GM21619 (cell line): ENCODE data around the gene IGFALS.

Experiments
- ATAC-seq: cut with Tn5 transposase; IDR thresholded peaks from one replicate; pipeline ENCODE4 v1.9.1; 2021; ENCODE audit not compliant: unreplicated experiment

IGFALS gene

DNA sequence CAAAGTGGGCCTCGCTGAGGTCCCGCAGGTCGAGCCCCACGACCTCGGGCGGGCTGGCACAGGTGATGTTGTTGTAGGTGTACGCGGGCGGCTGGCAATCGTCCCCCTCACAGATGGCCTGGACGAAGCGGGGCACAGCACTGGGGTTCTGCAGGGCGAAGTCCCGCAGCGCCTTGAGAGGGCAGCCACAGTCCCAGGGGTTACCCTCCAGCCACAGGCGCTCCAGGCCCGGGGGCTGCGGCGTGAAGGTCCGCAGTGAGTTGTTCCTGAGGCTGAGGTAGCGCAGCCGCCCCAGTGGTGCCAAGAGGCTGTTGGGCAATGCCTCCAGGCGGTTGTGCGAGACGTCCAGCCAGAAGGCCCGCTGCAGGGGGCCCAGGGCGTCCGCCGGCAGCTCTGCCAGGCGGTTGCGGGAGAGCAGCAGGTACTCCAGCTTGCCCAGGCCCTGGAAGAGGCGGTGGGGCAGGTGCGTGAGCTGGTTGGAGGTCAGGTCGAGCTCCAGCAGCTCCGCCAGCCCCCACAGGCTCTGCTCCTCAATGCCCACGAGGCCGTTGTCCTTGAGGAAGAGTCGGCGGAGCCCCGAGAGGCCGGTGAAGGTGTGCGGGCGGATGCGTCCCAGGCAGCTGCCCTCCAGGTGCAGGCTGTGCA lies 2.8 kb downstream of the IGFALS start:
- no peak for ATAC-seq

DNA sequence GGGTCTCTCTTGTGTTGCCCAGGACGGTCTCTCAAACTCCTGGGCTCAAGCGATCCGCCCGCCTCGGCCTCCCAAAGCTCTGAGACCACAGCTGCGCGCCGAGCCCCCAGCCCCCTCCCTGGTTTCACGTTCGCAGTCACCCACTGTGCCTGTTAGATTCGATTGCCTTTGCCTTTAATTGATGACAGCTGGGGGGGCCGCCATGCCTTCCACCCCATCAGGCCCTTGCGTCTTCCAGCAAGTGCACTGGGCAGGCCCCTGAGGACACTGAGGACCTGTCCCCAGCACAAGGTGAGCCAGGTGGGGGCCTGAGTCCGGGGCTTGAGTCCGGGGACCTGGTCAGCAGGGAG lies 3.3 kb downstream of the IGFALS start:
- ATAC-seq = no peak

DNA sequence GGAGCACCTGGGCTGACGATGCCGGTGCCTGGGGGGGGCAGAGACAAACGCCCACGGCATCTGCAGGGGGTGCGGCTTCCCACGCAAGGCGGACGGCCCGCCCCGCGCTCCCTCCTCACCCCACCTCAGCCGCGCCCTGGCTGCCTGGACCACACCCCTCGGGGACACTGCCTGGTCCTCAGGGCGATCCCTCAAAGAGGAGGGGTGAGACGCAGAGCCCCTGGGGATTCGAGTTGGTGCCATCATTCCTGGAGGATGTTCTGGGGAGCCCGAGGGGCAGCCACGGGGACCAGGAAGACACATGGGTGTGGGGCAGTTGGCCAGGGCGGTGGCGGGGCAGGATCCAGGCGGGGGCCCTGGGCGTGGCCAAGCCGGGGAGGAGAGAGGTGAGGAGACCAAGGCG lies 3.9 kb downstream of the IGFALS start:
- ATAC-seq = no peak

DNA sequence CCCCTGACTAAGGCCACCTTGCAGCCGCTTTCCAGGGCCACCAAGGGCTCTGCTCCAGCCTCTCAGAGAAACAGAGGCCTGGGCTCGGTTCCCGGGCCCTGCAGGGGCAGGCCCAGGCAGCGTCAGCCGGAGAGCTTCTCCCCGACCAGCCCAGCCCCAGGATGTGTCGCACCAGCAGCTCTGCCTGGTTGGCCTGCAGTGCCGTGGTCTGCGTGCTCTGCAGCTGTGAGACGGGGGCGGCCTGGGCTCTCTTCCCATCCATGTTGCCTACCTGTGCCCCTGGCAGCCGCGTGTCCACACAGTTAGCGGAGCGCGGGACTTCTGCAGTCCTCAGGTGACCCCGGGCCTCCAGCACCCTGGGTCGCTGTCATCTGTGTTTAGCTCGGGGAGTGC lies 4.8 kb downstream of the IGFALS start:
- no peak for ATAC-seq

DNA sequence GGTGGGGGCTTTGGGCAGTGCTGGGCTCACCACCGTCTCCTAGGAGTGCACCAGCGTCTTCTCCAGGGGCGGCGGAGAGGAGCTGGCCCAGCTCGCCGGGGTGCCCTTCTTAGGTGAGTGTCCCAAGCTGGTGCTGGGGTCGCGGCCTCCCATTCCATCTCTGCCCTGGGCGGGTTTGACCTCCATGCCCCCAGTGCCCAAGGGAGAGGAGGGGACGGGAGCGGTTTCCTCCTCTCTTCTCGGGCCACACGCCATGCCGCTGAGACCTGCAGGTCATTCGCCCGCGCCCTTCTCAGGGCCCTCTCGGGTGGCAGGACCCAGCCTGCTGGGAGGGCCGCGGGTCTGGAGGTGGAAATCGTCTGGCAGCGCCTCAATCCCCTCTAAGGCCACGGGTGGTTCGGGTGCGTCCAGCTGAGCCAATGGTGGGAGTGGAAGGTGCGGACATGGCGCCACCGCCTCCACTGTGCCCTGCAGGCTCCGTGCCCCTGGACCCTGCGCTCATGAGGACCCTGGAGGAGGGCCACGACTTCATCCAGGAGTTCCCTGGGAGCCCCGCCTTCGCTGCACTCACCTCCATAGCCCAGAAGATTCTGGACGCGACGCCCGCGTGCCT lies 5.3 kb downstream of the IGFALS start:
- no peak for ATAC-seq

DNA sequence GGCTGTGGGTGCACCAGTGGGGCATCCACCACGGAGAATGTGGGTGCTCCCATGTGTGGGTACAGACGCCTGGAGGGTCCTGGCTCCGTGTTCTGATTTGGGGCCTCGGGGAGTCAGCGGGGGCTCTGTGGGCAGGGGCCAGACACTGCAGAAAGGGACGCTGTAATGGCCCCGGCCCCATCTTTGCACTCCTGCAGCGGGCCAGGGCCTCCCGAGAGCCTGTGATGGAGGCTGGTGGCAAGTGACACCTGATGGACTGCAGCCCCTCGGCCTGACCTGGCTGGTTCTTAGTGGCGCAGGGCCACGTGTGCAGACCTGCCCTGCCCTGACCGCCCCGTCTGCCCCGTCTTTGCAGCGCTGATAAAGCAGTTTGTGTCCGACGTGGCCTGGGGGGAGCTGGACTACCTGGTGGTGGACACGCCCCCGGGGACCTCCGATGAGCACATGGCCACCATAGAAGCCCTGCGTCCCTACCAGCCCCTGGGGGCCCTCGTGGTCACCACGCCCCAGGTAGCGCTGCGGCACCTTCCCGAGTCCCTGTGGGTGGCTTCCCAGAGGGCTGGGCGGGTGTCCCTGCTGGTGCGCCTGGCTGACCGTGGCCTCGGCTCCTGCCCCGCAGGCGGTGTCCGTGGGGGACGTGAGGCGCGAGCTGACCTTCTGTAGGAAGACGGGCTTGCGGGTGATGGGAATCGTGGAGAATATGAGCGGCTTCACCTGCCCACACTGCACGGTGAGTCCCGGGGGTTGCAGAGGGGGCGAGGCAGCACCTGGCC lies 6.0 kb downstream of the IGFALS start:
- ATAC-seq = no peak

DNA sequence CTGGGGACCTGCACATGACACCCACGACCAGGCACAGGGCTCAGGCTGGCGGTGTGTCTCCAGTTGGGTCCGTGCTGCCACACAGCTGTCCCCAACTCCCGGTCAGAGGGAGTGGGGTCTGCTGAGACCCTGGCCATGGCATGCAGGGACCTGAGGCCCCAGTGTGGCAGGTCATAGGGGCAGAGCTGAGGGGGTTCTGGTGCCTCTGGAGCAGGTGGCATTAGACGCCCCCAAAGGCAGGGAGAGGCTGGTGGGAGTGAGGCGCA lies 6.5 kb downstream of the IGFALS start:
- no peak for ATAC-seq

DNA sequence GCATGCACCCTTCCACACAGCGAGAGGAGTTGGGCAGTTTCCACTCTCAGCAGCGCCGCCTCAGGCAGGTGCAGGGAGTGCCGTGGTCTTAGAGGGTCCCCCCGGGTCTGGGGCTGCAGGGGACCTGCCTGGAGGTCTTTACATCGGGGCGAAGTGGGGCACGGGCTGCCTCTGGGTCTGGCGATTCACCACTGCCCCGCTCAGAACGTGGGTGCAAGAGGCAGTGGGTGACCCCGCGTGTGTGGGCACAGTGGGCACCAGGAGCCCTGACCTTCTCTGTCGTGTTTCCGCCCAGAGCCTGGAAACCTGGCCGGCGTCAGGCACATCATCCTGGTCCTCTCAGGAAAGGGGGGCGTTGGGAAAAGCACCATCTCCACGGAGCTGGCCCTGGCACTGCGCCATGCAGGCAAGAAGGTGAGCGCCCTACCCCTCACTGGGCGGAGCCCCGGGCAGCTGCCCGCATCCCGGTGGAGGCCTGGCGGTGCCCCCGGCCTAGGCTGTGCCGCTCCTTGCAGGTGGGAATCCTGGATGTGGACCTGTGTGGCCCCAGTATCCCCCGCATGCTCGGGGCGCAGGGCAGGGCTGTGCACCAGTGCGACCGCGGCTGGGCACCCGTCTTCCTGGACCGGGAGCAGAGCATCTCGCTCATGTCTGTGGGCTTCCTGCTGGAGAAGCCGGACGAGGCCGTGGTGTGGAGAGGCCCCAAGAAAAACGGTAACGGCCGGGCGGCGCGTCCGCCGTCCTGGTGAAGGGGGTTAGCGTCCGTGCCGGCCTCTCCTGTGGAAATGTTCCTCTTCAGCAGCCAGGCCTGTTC lies 7.1 kb downstream of the IGFALS start:
- ATAC-seq = no peak

GRCh38 chr16:1785846-1786170 lies 7.7 kb downstream of the IGFALS start:
- ATAC-seq = no peak

GRCh38 chr16:1784977-1785845 lies 8.3 kb downstream of the IGFALS start:
- no peak for ATAC-seq

GRCh38 chr16:1782408-1783264 lies 10.9 kb downstream of the IGFALS start, which contains the start of the genes NUBP2 and SPSB3:
TSS of gene NUBP2 (plus strand) at chr16:1782960. CDS start at chr16:1783021, 61 bp downstream.
TSS of gene SPSB3 (minus strand) at chr16:1782571. CDS start at chr16:1781483, 1,088 bp downstream.
- peak; percentile 79 for ATAC-seq

DNA sequence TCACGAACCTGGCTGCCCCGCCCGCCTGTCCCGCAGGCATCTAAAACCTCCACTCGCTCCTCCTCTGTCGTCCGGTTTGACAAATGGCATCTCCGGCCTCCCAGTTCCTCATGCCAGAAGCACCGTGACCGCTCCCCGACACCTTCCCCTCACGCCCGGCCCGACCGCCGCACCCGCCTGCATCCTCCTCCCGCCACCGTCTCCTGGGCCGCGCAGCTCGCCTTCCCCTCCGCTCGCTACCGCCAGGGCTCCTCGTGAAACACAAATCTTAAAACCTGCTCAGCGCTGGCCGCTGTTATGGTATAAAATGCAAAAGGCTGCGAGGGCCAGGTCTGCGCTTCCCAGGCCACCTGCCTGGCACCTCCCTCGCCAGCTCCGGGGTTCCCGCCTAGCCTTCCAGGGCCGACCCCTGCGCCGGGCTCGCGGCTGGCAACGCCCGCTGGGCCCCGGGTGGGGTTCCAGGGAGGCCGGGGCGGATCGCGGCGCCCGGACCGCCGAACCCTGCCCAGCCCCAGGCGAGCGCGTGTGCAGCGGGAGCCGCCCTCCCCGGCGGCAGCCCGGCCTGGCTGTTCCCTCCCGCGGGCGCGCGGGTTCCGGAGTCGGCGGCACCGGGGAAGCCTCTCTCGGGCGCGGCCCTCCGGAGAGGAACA lies 11.6 kb downstream of the IGFALS start:
- ATAC-seq = peak; percentile 4

GRCh38 chr16:1781254-1781653 lies 12.3 kb downstream of the IGFALS start:
- ATAC-seq = no peak

- ATAC-seq = no peak
Observed at GRCh38 chr16:1780677-1781072, 12.8 kb downstream of the IGFALS start.

DNA sequence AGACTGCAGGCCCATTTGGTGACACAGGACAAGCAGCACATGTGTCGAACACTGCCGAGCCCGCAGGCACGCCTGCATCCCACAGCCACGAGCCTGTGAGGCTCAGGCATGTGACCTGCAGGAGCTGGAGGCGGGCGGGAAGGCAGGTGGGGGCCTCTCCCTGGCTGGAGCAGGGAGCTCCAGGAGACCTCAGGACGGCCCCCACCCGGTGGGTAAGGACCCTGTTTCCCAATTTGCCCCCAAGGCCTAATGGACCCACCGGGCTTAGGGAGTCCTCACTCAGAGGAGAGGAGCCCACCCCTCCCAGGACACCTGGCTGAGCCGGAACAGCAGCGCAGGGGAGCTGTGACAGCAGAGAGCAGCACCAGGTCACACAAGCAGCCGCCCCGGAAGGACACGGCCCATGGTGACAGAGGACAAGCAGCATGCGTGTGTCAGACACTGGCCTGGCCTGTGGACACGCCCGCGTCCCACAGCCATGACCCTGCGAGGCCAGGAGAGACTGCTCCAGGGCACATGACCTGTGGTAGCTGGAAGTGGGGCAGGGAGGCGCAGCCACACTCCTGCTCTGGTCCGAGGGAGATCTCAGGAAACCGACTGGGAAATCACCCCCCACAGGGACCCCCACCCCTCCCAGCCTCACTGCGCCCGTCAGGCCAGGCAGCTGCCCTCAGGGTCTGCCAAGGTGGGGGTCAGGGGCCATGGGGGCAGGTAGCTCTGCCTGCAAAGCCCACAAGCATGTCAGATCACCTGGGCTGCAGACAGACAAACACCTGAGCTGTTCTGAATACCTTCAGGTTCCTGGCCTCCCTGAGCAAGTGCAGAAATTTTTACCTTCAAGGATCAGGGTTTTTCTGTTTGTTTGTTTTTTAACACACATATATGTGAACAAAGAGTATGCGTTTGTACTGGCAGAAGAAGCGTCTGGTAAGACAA lies 13.5 kb downstream of the IGFALS start:
- ATAC-seq = no peak

DNA sequence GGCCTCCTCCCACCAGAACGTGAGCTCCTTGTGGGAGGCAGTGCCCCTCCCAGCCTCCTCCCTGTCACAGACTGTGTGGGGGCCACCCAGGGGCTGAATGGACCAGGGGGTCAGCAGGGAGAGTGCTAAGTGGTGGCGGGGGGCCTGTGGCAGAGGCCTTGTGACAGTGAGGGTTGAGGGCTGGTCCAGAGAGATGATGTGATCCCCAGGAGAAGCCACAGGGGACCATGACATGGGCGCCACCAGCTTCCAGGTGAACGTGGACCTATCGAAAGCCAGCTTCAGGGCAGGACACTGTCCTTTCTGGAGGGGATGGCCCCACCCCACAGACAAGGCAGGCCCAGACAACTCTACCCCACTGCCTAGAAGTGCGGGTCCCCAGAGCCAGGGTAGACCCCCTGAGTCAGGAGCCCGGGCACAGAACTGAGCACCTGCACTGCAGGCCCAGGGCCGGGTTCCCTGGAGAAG lies 14.2 kb downstream of the IGFALS start:
- no peak for ATAC-seq

DNA sequence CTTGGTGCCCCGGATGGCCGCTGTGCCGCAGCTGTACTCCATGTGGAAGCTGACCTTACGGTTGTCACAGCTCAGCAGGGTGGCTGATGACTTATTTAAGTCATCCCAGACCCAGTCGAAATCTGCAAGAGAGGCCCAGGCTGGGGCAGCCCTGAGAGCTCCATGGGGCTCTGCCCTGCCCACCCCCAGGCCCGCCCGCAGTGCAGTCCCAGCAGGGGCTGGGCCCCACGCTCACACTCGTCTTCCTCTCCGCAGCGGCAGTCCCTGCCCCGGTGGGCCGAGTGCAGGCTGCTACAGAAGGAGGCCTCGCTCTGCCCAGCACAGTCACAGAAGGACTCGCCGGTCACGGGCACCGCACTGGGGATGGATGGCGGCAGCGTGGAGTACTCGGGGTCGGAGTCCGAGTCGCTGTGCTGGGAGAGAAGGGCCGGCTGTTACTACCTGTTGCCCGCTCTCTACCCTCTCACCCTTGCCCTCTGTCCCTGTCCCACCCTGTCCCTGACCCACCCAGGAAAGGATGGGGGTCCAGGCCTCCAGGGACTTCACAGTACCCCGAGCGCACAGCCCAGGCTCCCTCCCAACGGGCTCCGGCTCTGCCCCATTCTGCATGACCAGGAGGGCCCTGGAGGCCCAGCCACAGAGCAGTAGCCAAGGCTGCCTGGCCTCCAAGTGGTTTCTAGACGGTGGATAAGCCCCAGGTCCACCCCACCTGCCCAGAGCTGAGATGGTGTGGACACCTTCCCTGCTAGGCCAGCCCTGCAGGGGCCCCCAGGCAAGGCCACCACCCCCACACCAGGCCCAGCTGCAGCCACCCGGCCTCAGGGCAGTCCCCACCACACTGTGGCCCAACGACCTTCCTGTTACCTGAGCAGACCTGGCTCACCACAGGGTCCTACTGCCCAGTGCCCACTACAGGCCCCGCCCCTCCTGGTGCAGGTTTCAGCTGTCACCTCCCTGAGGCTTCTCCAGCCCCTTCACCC lies 15.0 kb downstream of the IGFALS start:
- ATAC-seq = no peak
